Lower leg skin (tissue), 4 donors: ENCODE data around the gene SERINC5. TPM values are rescaled to one million over a fixed set of nuclear protein-coding genes. Genes with fewer than 3 reads are reported as not detected.
"Not testable (repeated sequence)": the region's sequence is repeated elsewhere in the genome, so short reads cannot be mapped to it uniquely, and the experiment has no call there.

Experiments
- DNase-seq, 2 donors: peaks; one replicate each; pipeline ENCODE4 v3.0.0-alpha.2; 2019; ENCODE audit warnings: low spot score in 2 of 2
- H3K4me3 ChIP-seq: fragments of 200-600 bp; sonication (generic); 2 replicates; pipeline ENCODE4 v1.5.1; 2017; ENCODE audit warnings: mild to moderate bottlenecking, low read depth; ENCODE audit not compliant: poor library complexity, severe bottlenecking
- CTCF ChIP-seq, 3 donors: fragments of 450-650 bp; IDR thresholded peaks; one replicate each; pipeline ENCODE4 v1.5.1; 2016; ENCODE audit warnings: antibody characterized with exemption in 3 of 3, mild to moderate bottlenecking in 3 of 3, moderate library complexity in 2 of 3
- POLR2A ChIP-seq, 2 donors: fragments of 450-650 bp; IDR thresholded peaks; one replicate each; pipeline ENCODE4 v1.6.1; 2016 to 2017; ENCODE audit warnings: antibody characterized with exemption in 2 of 2, mild to moderate bottlenecking in 1 of 2, moderate library complexity in 1 of 2
- WGBS, 2 donors: methylation state at CpG; one replicate each; pipeline ENCODE4 v1.1.5; 2018; 5-methylcytosine and 5-hydroxymethylcytosine counted together
- intact Hi-C: fragments of 100-400 bp; cut with DNase I; formaldehyde crosslinking; loops from one replicate; pipeline ENCODE4 v1.15.0; 2023; ENCODE audit warnings: low total_unique reads
- total RNA-seq, 4 donors: library from RNA; depleted of rRNA; stranded (reverse); fragments of >200 nt; gene quantifications; one replicate each; pipeline ENCODE4 v1.1.0, GENCODE V29; 2016

The SERINC5 gene
- total RNA-seq, 4 donors from 2014 or later, result 49.6 to 61.4 (median 56.3) TPM

- no peak overlapping the region for H3K4me3 ChIP-seq
- intact Hi-C loops, result no loop called here
- no peak for TF ChIP-seq POLR2A (IDR thresholded peaks at IDR 0.05)
- TF ChIP-seq CTCF (IDR thresholded peaks at IDR 0.05), result no peak
- WGBS, 2 donors, result 68 to 73% methylated on average over 5 of the region's 5 CpGs
- DNase-seq, result peak in 1 of 2 donors; percentile 12
Observed at GRCh38 chr5:80156156-80156555, 99.7 kb downstream of the SERINC5 start.

DNA sequence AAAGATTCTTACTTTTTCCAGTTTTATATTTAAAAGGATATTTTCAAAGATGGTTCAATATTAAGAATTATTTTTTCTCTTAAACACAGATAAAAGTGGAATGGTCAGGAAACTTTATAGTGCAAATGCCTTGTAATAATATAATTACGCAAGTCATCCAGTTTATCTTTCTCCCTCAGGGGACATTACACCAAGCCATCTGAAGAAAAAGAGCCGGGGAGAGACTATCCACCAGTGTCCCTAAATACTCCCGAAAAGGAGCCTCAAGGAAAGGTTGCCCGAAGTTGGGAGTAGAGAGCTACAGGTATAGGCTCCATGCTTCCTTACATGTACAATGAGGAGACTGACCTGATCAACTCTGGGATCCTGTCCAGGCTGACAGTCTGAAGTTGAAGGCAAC, 101.1 kb downstream of the SERINC5 start:
- no peak overlapping the region for H3K4me3 ChIP-seq
- no peak for DNase-seq
- 78 to 94% methylated on average over 4 of the region's 4 CpGs for WGBS, 2 donors
- TF ChIP-seq POLR2A (IDR thresholded peaks at IDR 0.05), result no peak
- TF ChIP-seq CTCF (IDR thresholded peaks at IDR 0.05), result no peak
- intact Hi-C loops, result no loop called here

DNA sequence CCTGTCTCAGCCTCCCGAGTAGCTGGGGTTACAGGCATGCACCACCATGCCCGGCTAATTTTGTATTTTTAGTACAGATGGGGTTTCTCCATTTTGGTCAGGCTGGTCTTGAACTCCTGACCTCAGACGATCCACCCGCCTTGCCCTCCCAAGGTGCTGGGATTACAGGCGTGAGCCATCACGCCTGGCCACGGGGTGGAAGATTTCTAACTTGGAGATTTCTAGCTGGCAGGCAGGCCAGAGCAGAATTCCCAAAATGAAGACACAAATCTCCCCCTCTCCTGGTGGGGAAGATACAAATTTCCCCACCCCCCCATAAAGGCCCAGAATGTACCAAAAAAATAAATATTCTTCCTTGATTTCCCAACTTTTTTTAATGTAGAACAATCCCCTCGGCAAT, 101.6 kb downstream of the SERINC5 start:
- H3K4me3 ChIP-seq, intact Hi-C loops: not testable (repeated sequence)
- peak in 1 of 2 donors; percentile 42 for DNase-seq
- WGBS, 2 donors, result 85 to 91% methylated on average over 8 of the region's 8 CpGs

DNA sequence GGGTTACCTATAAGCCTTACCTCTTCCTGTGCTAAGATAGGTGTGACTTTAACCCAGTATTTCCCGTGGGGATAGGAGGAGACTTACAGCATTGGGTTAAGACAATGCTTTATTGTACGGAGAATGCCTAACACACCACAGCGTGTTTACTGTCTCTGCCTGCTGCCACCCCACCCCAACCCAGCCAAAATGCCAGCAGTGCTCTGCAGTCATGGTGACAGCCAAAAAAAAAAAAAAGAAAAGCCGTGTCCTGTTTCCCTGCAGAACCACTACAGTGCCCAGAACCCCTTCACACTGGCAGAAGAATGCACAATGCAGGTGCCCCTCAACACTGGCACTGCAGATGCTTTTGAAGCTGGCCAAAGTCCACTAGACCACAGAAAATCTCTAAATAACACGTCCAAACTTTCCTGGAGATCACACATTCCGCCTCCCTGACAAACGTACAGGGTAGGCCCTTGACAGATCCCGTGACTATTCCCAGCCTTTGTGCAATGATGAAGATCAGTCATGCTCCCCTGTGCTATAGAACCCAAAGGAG, 102.2 kb downstream of the SERINC5 start:
- intact Hi-C loops, result no loop called here
- TF ChIP-seq POLR2A (IDR thresholded peaks at IDR 0.05) (no peak), CTCF (IDR thresholded peaks at IDR 0.05) (no peak)
- no peak overlapping the region for H3K4me3 ChIP-seq
- DNase-seq, result peak in 1 of 2 donors; percentile 59
- WGBS, 2 donors, result 60 to 64% methylated on average over 8 of the region's 8 CpGs

DNA sequence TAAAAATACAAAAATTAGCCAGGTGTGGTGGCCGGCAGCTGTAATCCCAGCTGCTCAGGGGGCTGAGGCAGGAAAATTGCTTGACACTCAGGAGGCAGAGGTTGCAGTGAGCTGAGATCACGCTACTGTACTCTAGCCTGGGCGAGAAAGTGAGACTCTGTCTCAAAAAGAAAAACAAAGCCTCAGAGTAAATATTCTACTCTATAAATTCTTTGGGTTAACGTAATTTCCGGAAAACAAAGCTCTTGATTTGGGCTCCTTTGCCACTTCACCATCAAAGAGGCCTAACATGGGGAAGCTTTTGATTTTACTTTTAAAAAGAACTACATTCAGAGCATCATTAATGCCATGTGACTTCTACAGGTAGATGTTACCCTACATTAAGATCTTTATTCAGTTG, 103.1 kb downstream of the SERINC5 start:
- DNase-seq, result no peak
- intact Hi-C loops, result no loop called here
- no peak for TF ChIP-seq CTCF (IDR thresholded peaks at IDR 0.05)
- no peak for TF ChIP-seq POLR2A (IDR thresholded peaks at IDR 0.05)
- no peak overlapping the region for H3K4me3 ChIP-seq
- WGBS, 2 donors, result 86 to 97% methylated on average over 5 of the region's 5 CpGs

DNA sequence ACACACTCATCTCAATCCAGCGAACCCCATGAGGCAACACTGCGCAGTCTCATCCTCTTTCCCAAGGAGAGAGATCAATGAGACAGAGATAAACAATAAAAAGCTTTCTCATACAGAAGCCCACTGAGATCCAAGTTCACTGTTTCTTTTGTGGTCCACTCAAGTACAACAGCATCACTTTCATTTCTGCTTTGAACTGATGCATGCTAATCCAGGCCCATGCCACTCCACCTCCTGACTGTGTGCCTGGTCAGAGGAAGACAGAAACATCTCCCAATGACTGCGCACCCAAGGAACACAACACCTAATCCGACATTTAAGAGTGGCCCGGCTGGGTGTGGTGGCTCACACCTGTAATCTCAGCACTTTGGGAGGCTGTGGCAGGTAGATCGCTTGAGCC, 104.0 kb downstream of the SERINC5 start:
- no peak for DNase-seq
- H3K4me3 ChIP-seq, result no peak overlapping the region
- TF ChIP-seq POLR2A (IDR thresholded peaks at IDR 0.05) (no peak), CTCF (IDR thresholded peaks at IDR 0.05) (no peak)
- intact Hi-C loops, result no loop called here
- WGBS, 2 donors, result 92 to 99% methylated on average over 6 of the region's 6 CpGs
